Measurements from ENCODE around the gene TCF15.

The TCF15 gene

GRCh38 chr20:574297-574942, 35.7 kb downstream of the TCF15 start:
- no peak overlapping the region for H3K27ac ChIP-seq (ENCODE audit: low read length)
- H3K9me3 ChIP-seq (ENCODE audit: insufficient read depth, low read length, severe bottlenecking) = no peaks in the 10 kb centered on the region
- H3K4me3 ChIP-seq (ENCODE audit: low read depth in 1 of 2, low read length in 2 of 2) = no peak overlapping the region
- ATAC-seq (ENCODE audit: insufficient read depth, low read depth) (no peak), DNase-seq (no peak)
- no peaks in the 10 kb centered on the region for H3K36me3 ChIP-seq (ENCODE audit: insufficient read depth, low read length)
- no peak for TF ChIP-seq EZH2 (IDR thresholded peaks at IDR 0.05; ENCODE audit: borderline replicate concordance, low read depth, low read length, severe bottlenecking)
- no peak for TF ChIP-seq CTCF (IDR thresholded peaks at IDR 0.05; ENCODE audit: borderline replicate concordance, extremely low read depth, low read length, poor library complexity, severe bottlenecking)
- H4K20me1 ChIP-seq (ENCODE audit: insufficient read depth, low read length) = no peaks in the 10 kb centered on the region
- peaks cover 26% of the 10 kb centered on the region for H3K27me3 ChIP-seq (ENCODE audit: insufficient read depth, low read length, poor library complexity)
- no peaks in the 10 kb centered on the region for H3K79me2 ChIP-seq (ENCODE audit: insufficient read depth, low read length)
- H3K4me1 ChIP-seq (ENCODE audit: insufficient read depth, low read length) = no peaks in the 10 kb centered on the region
- H3K4me2 ChIP-seq (ENCODE audit: insufficient read depth, low read length) = no peak overlapping the region
- H3K9ac ChIP-seq (ENCODE audit: low read depth, low read length) = no peak overlapping the region
- no peak overlapping the region for H2AFZ ChIP-seq (ENCODE audit: low read depth, low read length)

GRCh38 chr20:573414-574296, 36.5 kb downstream of the TCF15 start:
- DNase-seq (no peak), ATAC-seq (ENCODE audit: insufficient read depth, low read depth) (no peak)
- Histone ChIP-seq H3K4me2 (ENCODE audit: insufficient read depth, low read length) (no peak overlapping the region), H3K79me2 (ENCODE audit: insufficient read depth, low read length) (no peaks in the 10 kb centered on the region), H3K4me1 (ENCODE audit: insufficient read depth, low read length) (no peaks in the 10 kb centered on the region), H3K9me3 (ENCODE audit: insufficient read depth, low read length, severe bottlenecking) (no peaks in the 10 kb centered on the region), H3K4me3 (ENCODE audit: low read depth in 1 of 2, low read length in 2 of 2) (no peak overlapping the region), H3K36me3 (ENCODE audit: insufficient read depth, low read length) (no peaks in the 10 kb centered on the region), H2AFZ (ENCODE audit: low read depth, low read length) (no peak overlapping the region), H4K20me1 (ENCODE audit: insufficient read depth, low read length) (no peaks in the 10 kb centered on the region), H3K27ac (ENCODE audit: low read length) (no peak overlapping the region), H3K9ac (ENCODE audit: low read depth, low read length) (no peak overlapping the region), H3K27me3 (ENCODE audit: insufficient read depth, low read length, poor library complexity) (peaks cover 29% of the 10 kb centered on the region)
- no peak for TF ChIP-seq EZH2 (IDR thresholded peaks at IDR 0.05; ENCODE audit: borderline replicate concordance, low read depth, low read length, severe bottlenecking)
- TF ChIP-seq CTCF (IDR thresholded peaks at IDR 0.05; ENCODE audit: borderline replicate concordance, extremely low read depth, low read length, poor library complexity, severe bottlenecking) = no peak

GRCh38 chr20:572727-573126, 37.4 kb downstream of the TCF15 start:
- Histone ChIP-seq H3K27me3 (ENCODE audit: insufficient read depth, low read length, poor library complexity) (peaks cover 29% of the 10 kb centered on the region), H3K27ac (ENCODE audit: low read length) (no peak overlapping the region), H3K9ac (ENCODE audit: low read depth, low read length) (no peak overlapping the region), H3K36me3 (ENCODE audit: insufficient read depth, low read length) (no peaks in the 10 kb centered on the region), H3K9me3 (ENCODE audit: insufficient read depth, low read length, severe bottlenecking) (no peaks in the 10 kb centered on the region), H3K79me2 (ENCODE audit: insufficient read depth, low read length) (no peaks in the 10 kb centered on the region), H4K20me1 (ENCODE audit: insufficient read depth, low read length) (no peaks in the 10 kb centered on the region), H3K4me2 (ENCODE audit: insufficient read depth, low read length) (no peak overlapping the region), H2AFZ (ENCODE audit: low read depth, low read length) (no peak overlapping the region), H3K4me3 (ENCODE audit: low read depth in 1 of 2, low read length in 2 of 2) (no peak overlapping the region), H3K4me1 (ENCODE audit: insufficient read depth, low read length) (no peaks in the 10 kb centered on the region)
- ATAC-seq (ENCODE audit: insufficient read depth, low read depth) (no peak), DNase-seq (no peak)
- TF ChIP-seq EZH2 (IDR thresholded peaks at IDR 0.05; ENCODE audit: borderline replicate concordance, low read depth, low read length, severe bottlenecking) (no peak), CTCF (IDR thresholded peaks at IDR 0.05; ENCODE audit: borderline replicate concordance, extremely low read depth, low read length, poor library complexity, severe bottlenecking) (no peak)

Measured in DND-41 (cell line).